IPS-18c (cell line): ENCODE data around the gene HACD3.
"Not testable (repeated sequence)": the region's sequence is repeated elsewhere in the genome, so short reads cannot be mapped to it uniquely, and the experiment has no call there.

Source experiments
- H3K4me3 ChIP-seq: 2 replicates; pipeline ENCODE4 v1.7.0; 2013; ENCODE audit warnings: low read depth, mild to moderate bottlenecking, low read length, moderate library complexity; ENCODE audit not compliant: insufficient read depth
- H3K9me3 ChIP-seq: one replicate; pipeline ENCODE4 v1.6.1; 2013; ENCODE audit warnings: mild to moderate bottlenecking, low read length, moderate library complexity; ENCODE audit not compliant: control insufficient read depth, insufficient read depth

Gene HACD3

GRCh38 chr15:65535192-65535591, 4.9 kb downstream of the HACD3 start:
- no peak overlapping the region for H3K4me3 ChIP-seq
- no peaks in the 10 kb centered on the region for H3K9me3 ChIP-seq

GRCh38 chr15:65540314-65540713, 10.1 kb downstream of the HACD3 start:
- Histone ChIP-seq H3K4me3 (no peak overlapping the region), H3K9me3 (no peaks in the 10 kb centered on the region)

- Histone ChIP-seq H3K4me3 (no peak overlapping the region), H3K9me3 (no peaks in the 10 kb centered on the region)
Measured at GRCh38 chr15:65541231-65541820, 11.1 kb downstream of the HACD3 start.

GRCh38 chr15:65547841-65548240, 17.6 kb downstream of the HACD3 start:
- no peak overlapping the region for H3K4me3 ChIP-seq
- no peaks in the 10 kb centered on the region for H3K9me3 ChIP-seq

GRCh38 chr15:65549288-65549687, 19.0 kb downstream of the HACD3 start:
- not testable (repeated sequence) for H3K4me3 ChIP-seq, H3K9me3 ChIP-seq

- H3K9me3 ChIP-seq, result no peaks in the 10 kb centered on the region
- H3K4me3 ChIP-seq, result no peak overlapping the region
Measured at GRCh38 chr15:65550681-65551098, 20.4 kb downstream of the HACD3 start.

- Histone ChIP-seq H3K9me3 (no peaks in the 10 kb centered on the region), H3K4me3 (no peak overlapping the region)
Measured at GRCh38 chr15:65551183-65551582, 20.9 kb downstream of the HACD3 start.

GRCh38 chr15:65552851-65553250, 22.6 kb downstream of the HACD3 start:
- not testable (repeated sequence) for H3K9me3 ChIP-seq, H3K4me3 ChIP-seq

GRCh38 chr15:65553691-65554090, 23.4 kb downstream of the HACD3 start:
- H3K9me3 ChIP-seq, result no peaks in the 10 kb centered on the region
- H3K4me3 ChIP-seq, result no peak overlapping the region

GRCh38 chr15:65556622-65557021, 26.4 kb downstream of the HACD3 start:
- Histone ChIP-seq H3K4me3 (no peak overlapping the region), H3K9me3 (no peaks in the 10 kb centered on the region)

- Histone ChIP-seq H3K4me3 (no peak overlapping the region), H3K9me3 (peaks cover 2% of the 10 kb centered on the region)
Measured at GRCh38 chr15:65558336-65558735, 28.1 kb downstream of the HACD3 start.

GRCh38 chr15:65558997-65559760, 28.9 kb downstream of the HACD3 start:
- Histone ChIP-seq H3K9me3 (peaks cover 3% of the 10 kb centered on the region), H3K4me3 (no peak overlapping the region)

GRCh38 chr15:65559941-65560340, 29.7 kb downstream of the HACD3 start:
- H3K4me3 ChIP-seq, result no peak overlapping the region
- peaks cover 5% of the 10 kb centered on the region for H3K9me3 ChIP-seq

- no peak overlapping the region for H3K4me3 ChIP-seq
- H3K9me3 ChIP-seq, result peaks cover 5% of the 10 kb centered on the region
Measured at GRCh38 chr15:65561934-65562333, 31.7 kb downstream of the HACD3 start.

- no peak overlapping the region for H3K4me3 ChIP-seq
- H3K9me3 ChIP-seq, result no peaks in the 10 kb centered on the region
Measured at GRCh38 chr15:65569728-65570127, 39.5 kb downstream of the HACD3 start.

- no peaks in the 10 kb centered on the region for H3K9me3 ChIP-seq
- H3K4me3 ChIP-seq, result no peak overlapping the region
Measured at GRCh38 chr15:65571971-65572370, 41.7 kb downstream of the HACD3 start.

- Histone ChIP-seq H3K9me3 (no peaks in the 10 kb centered on the region), H3K4me3 (no peak overlapping the region)
Measured at GRCh38 chr15:65576664-65577063, 46.4 kb downstream of the HACD3 start.

GRCh38 chr15:65577129-65577996, 47.1 kb downstream of the HACD3 start:
- Histone ChIP-seq H3K4me3 (no peak overlapping the region), H3K9me3 (no peaks in the 10 kb centered on the region)
